GM12864 (cell line): Measurements from ENCODE around the gene GNAL.

Experiments used
- DNase-seq: peaks from one replicate; pipeline ENCODE4 v3.0.0-alpha.2; 2011; ENCODE audit warnings: low read depth
- H3K4me3 ChIP-seq: 2 replicates; pipeline ENCODE4 v1.5.1; 2011; ENCODE audit warnings: mild to moderate bottlenecking, low read depth, low read length, control low read depth
- CTCF ChIP-seq: IDR thresholded peaks from 2 replicates; pipeline ENCODE4 v1.5.1; 2011; ENCODE audit warnings: low read depth, mild to moderate bottlenecking, moderate library complexity, low read length, control low read depth, inconsistent platforms; ENCODE audit errors: missing control alignments

Gene GNAL

GRCh38 chr18:11739893-11740292, 50.8 kb downstream of the GNAL start:
- no peak for TF ChIP-seq CTCF
- no peak overlapping the region for H3K4me3 ChIP-seq
- DNase-seq, result no peak

GRCh38 chr18:11740461-11740860, 51.4 kb downstream of the GNAL start:
- no peak for DNase-seq
- no peak overlapping the region for H3K4me3 ChIP-seq
- no peak for TF ChIP-seq CTCF

- H3K4me3 ChIP-seq, result no peak overlapping the region
- peak; percentile 64 for TF ChIP-seq CTCF
- DNase-seq, result no peak
Observed at GRCh38 chr18:11741505-11742145, 52.6 kb downstream of the GNAL start.

- no peak for DNase-seq
- H3K4me3 ChIP-seq, result no peak overlapping the region
- no peak for TF ChIP-seq CTCF
Observed at GRCh38 chr18:11745521-11745920, 56.5 kb downstream of the GNAL start.

GRCh38 chr18:11747286-11747685, 58.2 kb downstream of the GNAL start:
- no peak for DNase-seq
- TF ChIP-seq CTCF, result no peak

GRCh38 chr18:11747731-11748130, 58.7 kb downstream of the GNAL start:
- H3K4me3 ChIP-seq, result no peak overlapping the region
- TF ChIP-seq CTCF, result no peak
- no peak for DNase-seq

More at GRCh38 chr18:11747286-11747685, 58.2 kb downstream of the GNAL start:
- no peak overlapping the region for H3K4me3 ChIP-seq

- DNase-seq, result no peak
- no peak overlapping the region for H3K4me3 ChIP-seq
- TF ChIP-seq CTCF, result no peak
Observed at GRCh38 chr18:11749305-11749704, 60.2 kb downstream of the GNAL start.
